Glutamatergic neuron (in vitro differentiated cells): Measurements from ENCODE around the gene ZFR2. TPM values are rescaled to one million over a fixed set of nuclear protein-coding genes. Genes with fewer than 3 reads are reported as not detected.

Source experiments
- DNase-seq: peaks from one replicate; pipeline ENCODE4 v3.0.0; 2022
- H3K27ac Mint-ChIP-seq: one replicate; pipeline ENCODE4 v1.8.0; 2020; ENCODE audit warnings: mild to moderate bottlenecking, mixed read lengths, inconsistent platforms; ENCODE audit not compliant: unreplicated experiment
- H3K27me3 Mint-ChIP-seq: one replicate; pipeline ENCODE4 v1.8.0; 2020; ENCODE audit warnings: mild to moderate bottlenecking, moderate library complexity, mixed read lengths, inconsistent platforms; ENCODE audit not compliant: unreplicated experiment
- H3K36me3 Mint-ChIP-seq: one replicate; pipeline ENCODE4 v1.8.0; 2020; ENCODE audit warnings: mild to moderate bottlenecking, mixed read lengths, inconsistent platforms; ENCODE audit not compliant: unreplicated experiment
- H3K4me1 Mint-ChIP-seq: one replicate; pipeline ENCODE4 v1.8.0; 2020; ENCODE audit warnings: mild to moderate bottlenecking, low read depth, mixed read lengths, inconsistent platforms; ENCODE audit not compliant: unreplicated experiment
- H3K4me3 Mint-ChIP-seq: one replicate; pipeline ENCODE4 v1.8.0; 2020; ENCODE audit warnings: mild to moderate bottlenecking, mixed read lengths, inconsistent platforms; ENCODE audit not compliant: unreplicated experiment
- H3K9me3 Mint-ChIP-seq: one replicate; pipeline ENCODE4 v1.8.0; 2020; ENCODE audit warnings: mild to moderate bottlenecking, moderate library complexity, mixed read lengths, inconsistent platforms; ENCODE audit not compliant: unreplicated experiment
- CTCF ChIP-seq: fragments of 200-600 bp; sonication (generic); IDR thresholded peaks from one replicate; pipeline ENCODE4 v1.5.0; 2021; ENCODE audit not compliant: partially characterized antibody, unreplicated experiment
- total RNA-seq: library from RNA; stranded (reverse); fragmentation: NEBNext Ultra II Directional; extraction: Animal tissue kit (Norgen Biotek cat#: 25700); gene quantifications from one replicate; pipeline ENCODE4 v1.2.1, GENCODE V29; 2021; ENCODE audit not compliant: unreplicated experiment

The ZFR2 gene
- total RNA-seq, 1 donor from 2014 or later, result 8.9 TPM

GRCh38 chr19:3842948-3843347, 25.9 kb downstream of the ZFR2 start:
- DNase-seq, result no peak
- TF ChIP-seq CTCF, result no peak

GRCh38 chr19:3840804-3841203, 28.0 kb downstream of the ZFR2 start:
- no peak for TF ChIP-seq CTCF
- no peak overlapping the region for H3K4me3 Mint-ChIP-seq
- no peaks in the 10 kb centered on the region for H3K36me3 Mint-ChIP-seq
- H3K27me3 Mint-ChIP-seq, result no peaks in the 10 kb centered on the region
- peaks cover 2% of the 10 kb centered on the region for H3K9me3 Mint-ChIP-seq
- no peak overlapping the region for H3K27ac Mint-ChIP-seq
- no peak for DNase-seq
- H3K4me1 Mint-ChIP-seq, result peaks cover 4% of the 10 kb centered on the region

More at GRCh38 chr19:3842948-3843347, 25.9 kb downstream of the ZFR2 start:
- Mint-ChIP-seq H3K27me3 (peaks cover 2% of the 10 kb centered on the region), H3K27ac (no peak overlapping the region), H3K36me3 (no peaks in the 10 kb centered on the region), H3K4me1 (peaks cover 7% of the 10 kb centered on the region), H3K9me3 (peaks cover under 1% of the 10 kb centered on the region), H3K4me3 (no peak overlapping the region)

GRCh38 chr19:3839941-3840340, 28.9 kb downstream of the ZFR2 start:
- Mint-ChIP-seq H3K27ac (no peak overlapping the region), H3K36me3 (no peaks in the 10 kb centered on the region), H3K4me3 (no peak overlapping the region), H3K9me3 (peaks cover 2% of the 10 kb centered on the region), H3K4me1 (peaks cover 4% of the 10 kb centered on the region), H3K27me3 (no peaks in the 10 kb centered on the region)
- no peak for DNase-seq
- no peak for TF ChIP-seq CTCF

GRCh38 chr19:3838661-3839060, 30.2 kb downstream of the ZFR2 start:
- no peaks in the 10 kb centered on the region for H3K36me3 Mint-ChIP-seq
- H3K4me3 Mint-ChIP-seq, result no peak overlapping the region
- peaks cover 6% of the 10 kb centered on the region for H3K4me1 Mint-ChIP-seq
- TF ChIP-seq CTCF, result no peak
- H3K9me3 Mint-ChIP-seq, result peaks cover 2% of the 10 kb centered on the region
- DNase-seq, result no peak
- peaks cover 2% of the 10 kb centered on the region for H3K27me3 Mint-ChIP-seq
- no peak overlapping the region for H3K27ac Mint-ChIP-seq

- Mint-ChIP-seq H3K27ac (no peak overlapping the region), H3K36me3 (no peaks in the 10 kb centered on the region), H3K9me3 (peaks cover 2% of the 10 kb centered on the region), H3K4me1 (peaks cover 6% of the 10 kb centered on the region), H3K4me3 (no peak overlapping the region), H3K27me3 (peaks cover 2% of the 10 kb centered on the region)
- TF ChIP-seq CTCF, result no peak
- no peak for DNase-seq
These were observed 30.9 kb downstream of the ZFR2 start for GRCh38 chr19:3837922-3838321.
